MM.1S (cell line): ENCODE results near the gene LEUTX.

ENCODE experiments used
- DNase-seq: peaks from one replicate; pipeline ENCODE4 v3.0.0-alpha.2; 2015
- H2AFZ ChIP-seq: fragments of 300-600 bp; sonication (generic); 2 replicates; pipeline ENCODE4 v1.6.0; 2016; ENCODE audit warnings: antibody characterized with exemption, low read length
- H3F3A ChIP-seq: fragments of 300-600 bp; sonication (generic); 2 replicates; pipeline ENCODE4 v1.6.1; 2016; ENCODE audit warnings: mild to moderate bottlenecking, antibody characterized with exemption, low read length, moderate library complexity, mixed read lengths; ENCODE audit not compliant: insufficient read depth
- H3K27ac ChIP-seq: fragments of 300-600 bp; sonication (generic); 2 replicates; pipeline ENCODE4 v1.5.1; 2016; ENCODE audit warnings: mild to moderate bottlenecking, low read length
- H3K27me3 ChIP-seq: fragments of 300-600 bp; sonication (generic); replicated peaks from 2 replicates; pipeline ENCODE4 v1.6.0; 2016; ENCODE audit warnings: low read length; ENCODE audit not compliant: insufficient read depth
- H3K36me3 ChIP-seq: fragments of 300-600 bp; sonication (generic); replicated peaks from 2 replicates; pipeline ENCODE4 v1.6.1; 2016; ENCODE audit warnings: mild to moderate bottlenecking, low read length, mixed read lengths; ENCODE audit not compliant: insufficient read depth
- H3K4me1 ChIP-seq: fragments of 300-600 bp; sonication (generic); 2 replicates; pipeline ENCODE4 v1.6.1; 2016; ENCODE audit warnings: low read length, mixed read lengths
- H3K4me2 ChIP-seq: fragments of 300-600 bp; sonication (generic); 2 replicates; pipeline ENCODE4 v1.6.0; 2016; ENCODE audit warnings: low read depth, low read length
- H3K4me3 ChIP-seq: fragments of 300-600 bp; sonication (generic); 2 replicates; pipeline ENCODE4 v1.5.1; 2016; ENCODE audit warnings: low read length, mixed read lengths
- H3K79me2 ChIP-seq: fragments of 300-600 bp; sonication (generic); 2 replicates; pipeline ENCODE4 v1.6.1; 2016; ENCODE audit warnings: mixed run types, low read length, mixed read lengths
- H3K9ac ChIP-seq: fragments of 300-600 bp; sonication (generic); 2 replicates; pipeline ENCODE4 v1.6.1; 2016; ENCODE audit warnings: low read length, mixed read lengths
- H3K9me2 ChIP-seq: fragments of 300-600 bp; sonication (generic); replicated peaks from 2 replicates; pipeline ENCODE4 v1.6.1; 2016; ENCODE audit warnings: mild to moderate bottlenecking, low read length, mixed read lengths; ENCODE audit not compliant: insufficient read depth
- H3K9me3 ChIP-seq: fragments of 300-600 bp; sonication (generic); replicated peaks from 2 replicates; pipeline ENCODE4 v1.6.1; 2016; ENCODE audit warnings: mild to moderate bottlenecking, low read length, mixed read lengths; ENCODE audit not compliant: insufficient read depth
- H4K20me1 ChIP-seq: fragments of 300-600 bp; sonication (generic); 2 replicates; pipeline ENCODE4 v1.6.1; 2016; ENCODE audit warnings: mild to moderate bottlenecking, low read length, moderate library complexity, mixed read lengths; ENCODE audit not compliant: insufficient read depth
- CTCF ChIP-seq: fragments of 300-600 bp; sonication (generic); IDR thresholded peaks from 2 replicates; pipeline ENCODE4 v1.5.1; 2016; ENCODE audit warnings: antibody characterized with exemption, low read length, mixed read lengths
- EZH2 ChIP-seq: fragments of 300-600 bp; sonication (generic); optimal IDR thresholded peaks from 2 replicates; pipeline ENCODE3; 2017; ENCODE audit warnings: low read depth, mild to moderate bottlenecking, antibody characterized with exemption, low read length, mixed read lengths
- EZH2phosphoT487 ChIP-seq: fragments of 300-600 bp; sonication (generic); IDR thresholded peaks from 2 replicates; pipeline ENCODE4 v1.6.1; 2018; ENCODE audit warnings: antibody characterized with exemption, low read length

Gene LEUTX

DNA sequence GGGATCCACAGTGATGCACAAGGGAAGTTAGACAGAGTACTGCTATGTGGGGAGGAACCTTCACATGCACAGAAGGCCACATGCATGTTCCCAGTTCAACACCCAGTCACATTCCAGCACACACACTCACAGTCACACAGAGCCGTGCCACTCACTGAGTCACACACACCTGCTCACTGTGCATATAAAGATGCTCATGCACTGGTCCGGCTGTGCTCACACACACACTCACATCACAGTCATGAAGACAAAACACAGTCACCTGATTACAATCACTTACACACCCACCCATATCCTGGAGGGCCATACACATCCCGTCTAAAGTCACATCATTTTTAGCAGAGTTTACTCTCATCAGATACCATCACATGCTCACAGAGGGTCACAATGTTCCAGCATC, 41.3 kb upstream of the LEUTX start:
- no peak overlapping the region for H3K4me3 ChIP-seq
- no peak for TF ChIP-seq EZH2
- no peak for TF ChIP-seq EZH2phosphoT487
- no peak for TF ChIP-seq CTCF
- H3K4me1 ChIP-seq: peaks cover 9% of the 10 kb centered on the region
- H3K4me2 ChIP-seq: no peak overlapping the region
- H4K20me1 ChIP-seq: no peaks in the 10 kb centered on the region
- H3K27me3 ChIP-seq: no peaks in the 10 kb centered on the region
- H3K79me2 ChIP-seq: no peaks in the 10 kb centered on the region
- no peaks in the 10 kb centered on the region for H3K9me3 ChIP-seq
- no peaks in the 10 kb centered on the region for H3K36me3 ChIP-seq
- H2AFZ ChIP-seq: no peak overlapping the region
- no peak overlapping the region for H3K27ac ChIP-seq
- H3K9me2 ChIP-seq: no peaks in the 10 kb centered on the region
- DNase-seq: no peak
- no peaks in the 10 kb centered on the region for H3F3A ChIP-seq
- no peak overlapping the region for H3K9ac ChIP-seq

DNA sequence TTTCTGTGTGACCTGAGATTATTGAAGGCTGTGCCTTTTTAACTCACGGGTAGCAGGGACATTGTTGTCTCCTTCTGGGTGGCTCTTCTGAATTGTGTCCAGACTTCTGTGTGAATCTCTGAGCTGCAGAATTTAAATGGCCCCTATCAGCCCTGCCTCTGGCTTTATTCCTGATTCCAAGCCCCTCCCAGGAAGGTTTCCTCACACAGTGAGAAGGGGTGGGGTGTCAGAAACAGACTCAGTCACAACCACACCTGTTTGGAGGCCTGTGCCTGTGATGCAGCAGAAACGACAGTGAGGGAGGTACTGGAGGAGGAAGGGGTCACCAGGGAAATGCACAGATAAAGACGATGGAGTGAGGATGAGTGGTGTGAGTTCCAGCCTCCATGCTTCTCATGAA, 40.8 kb upstream of the LEUTX start, which contains the start of gene CLC:
TSS of gene CLC (minus strand) at position 139 of the 400 bp plus-strand sequence. CDS start at position 62, 77 bp downstream.
- Histone ChIP-seq H3K79me2 (no peaks in the 10 kb centered on the region), H4K20me1 (no peaks in the 10 kb centered on the region), H3K4me2 (no peak within 1 kb of the TSS), H3K27me3 (no peaks in the 10 kb centered on the region), H3K9ac (no peak within 1 kb of the TSS), H3K36me3 (no peaks in the 10 kb centered on the region), H3K4me3 (no peak within 1 kb of the TSS), H2AFZ (no peak within 1 kb of the TSS), H3K9me2 (no peaks in the 10 kb centered on the region), H3K4me1 (peaks cover 9% of the 10 kb centered on the region), H3F3A (no peaks in the 10 kb centered on the region), H3K27ac (no peak within 1 kb of the TSS), H3K9me3 (no peaks in the 10 kb centered on the region)
- DNase-seq: no peak
- no peak for TF ChIP-seq EZH2phosphoT487
- TF ChIP-seq CTCF: no peak
- TF ChIP-seq EZH2: no peak

DNA sequence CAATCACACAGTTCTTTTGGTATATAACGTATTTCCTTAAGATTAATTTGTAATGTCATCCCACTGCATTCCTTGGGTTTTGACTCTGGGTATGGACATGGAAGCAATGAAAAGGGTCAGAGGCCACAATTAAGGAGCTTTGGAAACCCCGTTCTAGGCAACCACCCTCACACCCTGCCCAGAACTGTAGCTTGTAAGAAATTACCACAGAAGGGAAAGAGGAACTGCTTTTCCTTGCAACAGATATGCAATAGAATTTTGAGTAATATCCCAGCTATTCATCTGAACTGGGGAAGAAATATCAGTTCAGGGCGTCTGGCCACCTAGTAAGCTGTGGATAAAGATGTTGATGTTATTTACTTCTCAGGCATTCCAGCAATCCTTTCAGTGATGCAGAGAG, 39.8 kb upstream of the LEUTX start:
- Histone ChIP-seq H3K9ac (no peak overlapping the region), H3K4me2 (no peak overlapping the region), H3K36me3 (no peaks in the 10 kb centered on the region), H3K27ac (no peak overlapping the region), H3K9me3 (no peaks in the 10 kb centered on the region), H3K4me3 (no peak overlapping the region), H3K4me1 (peaks cover 9% of the 10 kb centered on the region), H3K27me3 (no peaks in the 10 kb centered on the region), H2AFZ (no peak overlapping the region), H3K79me2 (no peaks in the 10 kb centered on the region), H3F3A (no peaks in the 10 kb centered on the region), H3K9me2 (no peaks in the 10 kb centered on the region), H4K20me1 (no peaks in the 10 kb centered on the region)
- DNase-seq: no peak
- TF ChIP-seq EZH2phosphoT487: no peak
- no peak for TF ChIP-seq EZH2
- TF ChIP-seq CTCF: no peak
